Peyer's patch (tissue), 4 donors: ENCODE measurements around the gene PJA1. TPM values are rescaled to one million over a fixed set of nuclear protein-coding genes. Genes with fewer than 3 reads are reported as not detected.
A peak's percentile ranks its signal among the peaks of the same experiment; 100 is the strongest.

Experiments
- DNase-seq, 3 donors: peaks; one replicate each; pipeline ENCODE4 v3.0.0-alpha.2; 2017 to 2019
- H3K27ac ChIP-seq, 4 donors: fragments of 200-600 bp; sonication (generic); one replicate each; pipeline ENCODE4 v1.5.1; 2016 to 2019
- H3K27me3 ChIP-seq, 2 donors: fragments of 200-600 bp; sonication (generic); one replicate each; pipeline ENCODE4 v1.5.1; 2019
- H3K36me3 ChIP-seq, 3 donors: fragments of 200-600 bp; sonication (generic); one replicate each; pipeline ENCODE4 v1.5.1; 2016 to 2019
- H3K4me1 ChIP-seq, 4 donors: fragments of 200-600 bp; sonication (generic); one replicate each; pipeline ENCODE4 v1.5.1; 2016 to 2019
- H3K4me3 ChIP-seq, 4 donors: fragments of 200-600 bp; sonication (generic); 1 replicate in 3 of 4; 2 replicates in 1 of 4; pipeline ENCODE4 v1.5.1; 2016 to 2019; ENCODE audit warnings: mild to moderate bottlenecking in 1 of 4
- H3K9me3 ChIP-seq, 4 donors: fragments of 200-600 bp; sonication (generic); one replicate each; pipeline ENCODE4 v1.5.1; 2016 to 2019; ENCODE audit warnings: mild to moderate bottlenecking in 1 of 4
- POLR2A ChIP-seq, 2 donors: fragments of 450-650 bp; IDR thresholded peaks; one replicate each; pipeline ENCODE4 v1.5.1; 2017; ENCODE audit warnings: antibody characterized with exemption in 2 of 2, mild to moderate bottlenecking in 2 of 2, moderate library complexity in 2 of 2
- total RNA-seq, 4 donors: library from RNA; depleted of rRNA; stranded (reverse); fragments of >200 nt; gene quantifications; one replicate each; pipeline ENCODE4 v1.1.0, GENCODE V29; 2016
- TF ChIP-seq, protein P1 (sequence below), 6 experiments: fragments of 450-650 bp in 4 of 6; fragments of 200-600 bp in 2 of 6; sonication (generic) in 1 of 6; IDR thresholded peaks; one replicate each; pipeline ENCODE4 v1.5.1; 2017 to 2019; ENCODE audit warnings: antibody characterized with exemption in 6 of 6, mild to moderate bottlenecking in 3 of 6, moderate library complexity in 1 of 6

PJA1 gene
- total RNA-seq, 4 donors from 2014 or later: 4.2 to 50.3 (median 6.1) TPM

DNA sequence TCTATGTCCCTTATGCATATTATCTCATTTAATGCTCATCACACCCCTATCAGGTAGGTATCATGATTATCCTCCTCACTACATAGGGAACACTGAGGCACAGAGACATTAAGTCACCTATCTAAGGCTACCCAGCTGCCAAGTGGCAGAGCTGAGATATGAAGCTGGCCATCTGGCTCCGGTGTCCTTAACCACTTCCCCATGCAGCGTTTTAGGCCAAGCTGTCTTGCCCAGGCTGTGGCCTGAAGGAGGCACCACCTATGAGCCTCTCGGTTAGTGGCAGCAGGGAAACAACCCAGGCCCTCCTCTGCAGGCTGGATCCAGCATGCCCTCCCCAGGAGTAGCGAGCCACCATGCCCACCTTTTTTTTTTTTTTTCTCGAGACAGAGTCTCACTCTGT lies 16.3 kb downstream of the PJA1 start:
- no peak overlapping the region for H3K27ac ChIP-seq
- no peaks in the 10 kb centered on the region for H3K4me1 ChIP-seq
- no peaks in the 10 kb centered on the region for H3K36me3 ChIP-seq
- H3K4me3 ChIP-seq: no peak overlapping the region
- TF ChIP-seq, protein P1, sequence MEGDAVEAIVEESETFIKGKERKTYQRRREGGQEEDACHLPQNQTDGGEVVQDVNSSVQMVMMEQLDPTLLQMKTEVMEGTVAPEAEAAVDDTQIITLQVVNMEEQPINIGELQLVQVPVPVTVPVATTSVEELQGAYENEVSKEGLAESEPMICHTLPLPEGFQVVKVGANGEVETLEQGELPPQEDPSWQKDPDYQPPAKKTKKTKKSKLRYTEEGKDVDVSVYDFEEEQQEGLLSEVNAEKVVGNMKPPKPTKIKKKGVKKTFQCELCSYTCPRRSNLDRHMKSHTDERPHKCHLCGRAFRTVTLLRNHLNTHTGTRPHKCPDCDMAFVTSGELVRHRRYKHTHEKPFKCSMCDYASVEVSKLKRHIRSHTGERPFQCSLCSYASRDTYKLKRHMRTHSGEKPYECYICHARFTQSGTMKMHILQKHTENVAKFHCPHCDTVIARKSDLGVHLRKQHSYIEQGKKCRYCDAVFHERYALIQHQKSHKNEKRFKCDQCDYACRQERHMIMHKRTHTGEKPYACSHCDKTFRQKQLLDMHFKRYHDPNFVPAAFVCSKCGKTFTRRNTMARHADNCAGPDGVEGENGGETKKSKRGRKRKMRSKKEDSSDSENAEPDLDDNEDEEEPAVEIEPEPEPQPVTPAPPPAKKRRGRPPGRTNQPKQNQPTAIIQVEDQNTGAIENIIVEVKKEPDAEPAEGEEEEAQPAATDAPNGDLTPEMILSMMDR (IDR thresholded peaks at IDR 0.05): no peak
- no peak for TF ChIP-seq POLR2A (IDR thresholded peaks at IDR 0.05)
- no peaks in the 10 kb centered on the region for H3K9me3 ChIP-seq
- H3K27me3 ChIP-seq: no peaks in the 10 kb centered on the region
- DNase-seq: no peak

DNA sequence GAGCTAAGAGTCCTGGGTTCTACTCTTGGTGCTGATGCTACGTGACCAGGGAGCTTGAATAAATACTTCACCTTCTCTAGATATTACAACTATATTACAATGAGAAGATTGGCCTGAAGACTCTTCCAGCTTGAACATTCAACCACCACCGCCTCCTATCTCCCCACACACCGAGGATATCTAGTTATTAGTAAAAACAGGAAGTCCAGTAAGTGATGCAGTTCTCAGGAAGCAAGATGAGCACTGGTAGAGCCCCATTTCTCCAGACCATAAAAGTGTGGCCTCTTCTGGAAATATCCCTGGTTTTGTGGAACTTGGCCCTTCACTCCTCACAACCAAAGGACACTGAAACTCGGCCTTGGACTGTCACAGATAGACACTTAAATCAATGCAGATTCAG lies 18.5 kb downstream of the PJA1 start:
- H3K27me3 ChIP-seq: no peaks in the 10 kb centered on the region
- no peaks in the 10 kb centered on the region for H3K9me3 ChIP-seq
- no peak overlapping the region for H3K27ac ChIP-seq
- TF ChIP-seq, protein P1 (IDR thresholded peaks at IDR 0.05): no peak
- no peak for TF ChIP-seq POLR2A (IDR thresholded peaks at IDR 0.05)
- no peaks in the 10 kb centered on the region for H3K4me1 ChIP-seq
- no peak for DNase-seq
- no peak overlapping the region for H3K4me3 ChIP-seq
- H3K36me3 ChIP-seq: no peaks in the 10 kb centered on the region

DNA sequence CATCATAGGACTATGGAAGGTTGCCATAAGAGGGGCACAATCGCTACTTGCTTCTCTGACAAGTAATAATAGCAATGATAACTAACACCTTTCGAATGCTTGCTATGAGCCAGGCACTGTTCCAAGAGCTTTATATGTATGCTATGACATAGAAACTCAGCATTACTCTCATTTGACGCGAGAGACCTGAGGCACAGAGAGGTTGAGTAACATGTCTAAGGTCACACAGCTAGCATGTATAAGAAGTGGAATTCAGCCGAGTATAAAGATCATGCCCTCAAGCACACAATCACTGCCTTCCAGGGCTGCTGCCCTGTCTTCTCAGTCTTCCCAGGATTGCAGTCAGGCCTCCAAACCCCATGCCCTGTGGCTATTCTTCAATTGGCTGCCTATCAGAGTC lies 19.5 kb downstream of the PJA1 start:
- H3K27me3 ChIP-seq: no peaks in the 10 kb centered on the region

GRCh38 chrX:69144838-69145680 lies 20.2 kb downstream of the PJA1 start:
- Histone ChIP-seq H3K4me1 (no peaks in the 10 kb centered on the region), H3K4me3 (no peak overlapping the region), H3K27ac (no peak overlapping the region), H3K27me3 (no peaks in the 10 kb centered on the region), H3K9me3 (no peaks in the 10 kb centered on the region), H3K36me3 (no peaks in the 10 kb centered on the region)
- TF ChIP-seq, protein P1 (IDR thresholded peaks at IDR 0.05): no peak
- peak in 1 of 3 donors; percentile 19 for DNase-seq

More for the DNA sequence above, 19.5 kb downstream of the PJA1 start:
- Histone ChIP-seq H3K9me3 (no peaks in the 10 kb centered on the region), H3K4me3 (no peak overlapping the region), H3K36me3 (no peaks in the 10 kb centered on the region), H3K27ac (no peak overlapping the region), H3K4me1 (no peaks in the 10 kb centered on the region)
- no peak for TF ChIP-seq POLR2A (IDR thresholded peaks at IDR 0.05)
- TF ChIP-seq, protein P1 (IDR thresholded peaks at IDR 0.05): no peak
- no peak for DNase-seq

DNA sequence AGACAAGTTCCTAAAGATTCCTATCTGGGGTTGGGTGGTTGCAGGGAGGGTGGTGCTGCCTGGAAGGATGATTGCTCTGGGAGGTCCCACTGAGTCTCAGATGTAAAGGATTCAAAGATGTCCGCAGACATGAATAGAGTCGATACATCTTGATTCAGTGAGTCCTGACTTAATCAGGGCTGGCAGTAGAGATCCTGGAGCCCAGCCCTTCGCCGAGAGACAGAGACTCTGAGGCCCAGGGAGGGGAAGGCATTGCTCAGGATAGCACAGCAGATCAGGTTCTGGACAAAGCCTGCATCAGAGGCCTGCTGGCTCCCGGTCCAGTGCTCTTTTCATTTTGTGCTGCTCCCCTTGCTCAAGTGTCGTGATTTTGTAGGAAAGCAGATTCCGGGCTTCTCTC lies 21.7 kb downstream of the PJA1 start:
- no peak for DNase-seq
- H3K36me3 ChIP-seq: no peaks in the 10 kb centered on the region
- no peaks in the 10 kb centered on the region for H3K4me1 ChIP-seq
- H3K27me3 ChIP-seq: no peaks in the 10 kb centered on the region
- no peak overlapping the region for H3K27ac ChIP-seq
- no peaks in the 10 kb centered on the region for H3K9me3 ChIP-seq
- no peak for TF ChIP-seq POLR2A (IDR thresholded peaks at IDR 0.05)
- TF ChIP-seq, protein P1 (IDR thresholded peaks at IDR 0.05): no peak
- no peak overlapping the region for H3K4me3 ChIP-seq
